ENCODE measurements around the gene ZNF674. TPM values are rescaled to one million over a fixed set of nuclear protein-coding genes. Genes with fewer than 3 reads are reported as not detected.

The ZNF674 gene
- total RNA-seq (2022; extraction: Qiagen RNA extraction), result 1.5 to 4.1 TPM (median 1.8 TPM) in 5 replicates

DNA sequence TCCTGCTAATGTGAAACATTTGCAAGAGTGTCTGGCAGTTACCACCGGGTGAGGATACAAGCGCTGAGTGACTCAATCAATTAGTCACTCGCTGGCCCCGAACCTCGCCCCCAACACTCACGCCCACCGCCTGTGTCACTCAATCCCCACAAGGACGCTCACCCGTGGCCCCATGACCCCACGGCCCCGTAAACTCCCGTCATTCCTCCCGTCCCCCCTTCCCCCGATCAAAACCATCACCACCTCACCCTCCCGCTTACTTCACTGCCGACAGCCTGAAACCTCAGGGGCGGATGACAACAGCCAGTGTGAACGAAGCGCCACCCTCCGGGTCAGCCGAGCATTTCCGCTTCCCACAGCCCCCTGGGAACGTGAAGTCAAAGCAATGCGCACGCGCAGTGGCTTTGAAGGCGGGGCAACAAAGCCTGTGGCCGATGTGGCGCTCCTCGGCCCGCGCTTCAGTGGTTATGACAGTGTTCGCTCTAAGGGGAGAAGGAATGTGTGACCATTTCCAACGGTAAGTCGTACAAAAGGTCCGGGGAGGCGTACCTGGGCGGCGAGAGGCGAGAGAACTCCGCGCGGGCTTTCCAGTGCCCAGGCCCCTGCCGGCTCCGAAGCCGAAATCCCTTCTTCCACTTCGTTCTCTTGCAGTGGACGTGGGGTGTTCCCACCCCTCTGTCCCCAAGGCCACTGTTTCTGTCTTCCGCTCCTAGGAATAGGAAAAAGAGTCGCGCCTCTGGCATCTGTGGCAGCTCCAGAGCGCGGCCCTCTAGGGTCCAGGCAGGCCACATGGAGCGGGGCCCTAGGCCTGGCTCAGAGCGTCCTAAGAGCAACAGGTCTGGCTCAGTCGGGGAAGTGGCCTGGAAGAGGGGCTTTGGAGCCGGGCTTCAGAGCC is at the start of gene ZNF674:
ZNF674 (minus strand) TSS at position 311 of the 895 bp plus-strand sequence. CDS start 3,334 bp downstream, outside the sequence.

GRCh38 chrX:46573331-46573891 is 28.2 kb upstream of the ZNF674 start, which contains the start of gene CHST7:
Gene CHST7 (plus strand): TSS chrX:46573765. CDS start chrX:46573932, 167 bp downstream.

Other genes with a start within 250 kb of the ZNF674 start
- gene CHST7, start 28.3 kb upstream of the ZNF674 start, total RNA-seq (2022; extraction: Qiagen RNA extraction), result 22.0 to 42.6 TPM (median 36.9 TPM) in 5 replicates
- gene SLC9A7, start 213.7 kb upstream of the ZNF674 start, total RNA-seq (2022; extraction: Qiagen RNA extraction), result 8.0 to 11.5 TPM (median 9.6 TPM) in 5 replicates

Data from A549 treated with Mapracorat at 1 μM for 4 hours (cell line).